PC-9 (cell line): ENCODE data around the gene NANOGP8. TPM values are rescaled to one million over a fixed set of nuclear protein-coding genes. Genes with fewer than 3 reads are reported as not detected.
"Not testable (repeated sequence)": the region's sequence is repeated elsewhere in the genome, so short reads cannot be mapped to it uniquely, and the experiment has no call there.

Experiments used
- BruUV-seq: library from RNA; stranded (reverse); fragments of 400-500 nt; replicated peaks from 2 replicates; lab custom pipeline; 2021; lab: Mats Ljungman, UMichigan
- CTCF ChIA-PET: fragments of 300-600 bp; sonication (Branson Sonifier 250); formaldehyde crosslinking; loops from one replicate; lab custom pipeline; 2022; ENCODE audit warnings: antibody characterized with exemption; lab: Charles Lee
- POLR2A ChIA-PET: fragments of 300-600 bp; sonication (Branson Sonifier 250); formaldehyde crosslinking; loops from one replicate; lab custom pipeline; 2022; ENCODE audit warnings: antibody characterized with exemption; ENCODE audit not compliant: unreplicated experiment; lab: Charles Lee
- DNase-seq, 2 experiments: peaks; one replicate each; pipeline versions ENCODE4 v3.0.0 to v3.0.0-alpha.2; 2015 to 2022; ENCODE audit warnings: mixed read lengths in 1 of 2
- H2AFZ ChIP-seq: fragments of 200-600 bp; sonication (generic); 2 replicates; pipeline ENCODE4 v1.8.1; 2017; ENCODE audit warnings: antibody characterized with exemption
- H3F3A ChIP-seq: fragments of 200-600 bp; sonication (generic); 2 replicates; pipeline ENCODE4 v1.8.1; 2017; ENCODE audit warnings: antibody characterized with exemption, mild to moderate bottlenecking, low read depth; ENCODE audit not compliant: insufficient read depth
- H3K27ac ChIP-seq: fragments of 200-600 bp; sonication (generic); 2 replicates; pipeline ENCODE4 v1.6.1; 2016; ENCODE audit warnings: mixed run types
- H3K27me3 ChIP-seq: fragments of 200-600 bp; sonication (generic); 2 replicates; pipeline ENCODE4 v1.6.1; 2016; ENCODE audit warnings: low read depth, mixed run types; ENCODE audit not compliant: insufficient read depth
- H3K36me3 ChIP-seq: fragments of 200-600 bp; sonication (generic); 2 replicates; pipeline ENCODE4 v1.6.1; 2016; ENCODE audit warnings: low read depth, mixed run types
- H3K4me1 ChIP-seq: fragments of 200-600 bp; sonication (generic); replicated peaks from 2 replicates; pipeline ENCODE4 v1.6.1; 2016; ENCODE audit warnings: mixed run types; ENCODE audit not compliant: insufficient read depth
- H3K4me2 ChIP-seq: fragments of 200-600 bp; sonication (generic); 2 replicates; pipeline ENCODE4 v1.6.1; 2017; ENCODE audit warnings: mixed run types
- H3K4me3 ChIP-seq: fragments of 200-600 bp; sonication (generic); 2 replicates; pipeline ENCODE4 v1.6.1; 2016; ENCODE audit warnings: mixed run types
- H3K79me2 ChIP-seq: fragments of 200-600 bp; sonication (generic); 2 replicates; pipeline ENCODE4 v1.6.1; 2017; ENCODE audit warnings: low read depth, mixed run types
- H3K9me2 ChIP-seq: fragments of 200-600 bp; sonication (generic); 2 replicates; pipeline ENCODE4 v1.8.1; 2017; ENCODE audit warnings: mild to moderate bottlenecking; ENCODE audit not compliant: insufficient read depth
- H3K9me3 ChIP-seq: fragments of 200-600 bp; sonication (generic); 2 replicates; pipeline ENCODE4 v1.8.1; 2016; ENCODE audit warnings: low read depth; ENCODE audit not compliant: insufficient read depth
- H4K20me1 ChIP-seq: fragments of 200-600 bp; sonication (generic); 2 replicates; pipeline ENCODE4 v1.8.1; 2017; ENCODE audit not compliant: insufficient read depth
- CTCF ChIP-seq: fragments of 200-600 bp; sonication (generic); conservative IDR thresholded peaks from 2 replicates; pipeline ENCODE4 v1.6.1; 2017; ENCODE audit warnings: mixed run types, antibody characterized with exemption, mild to moderate bottlenecking, moderate library complexity
- EZH2 ChIP-seq: fragments of 200-600 bp; sonication (generic); IDR thresholded peaks from 2 replicates; pipeline ENCODE4 v1.8.0; 2017; ENCODE audit warnings: antibody characterized with exemption, low read depth
- intact Hi-C: fragments of 100-400 bp; cut with micrococcal nuclease; formaldehyde crosslinking; loops from one replicate; pipeline ENCODE4 v1.10.0; 2022; ENCODE audit not compliant: unreplicated experiment
- total RNA-seq: library from RNA; stranded (reverse); gene quantifications from 2 replicates; pipeline ENCODE4 v1.2.3, GENCODE V29; 2021

The NANOGP8 gene
- total RNA-seq, 1 experiment from 2014 or later = not detected

GRCh38 chr15:35087759-35088158 lies 2.7 kb upstream of the NANOGP8 start:
- no peaks in the 10 kb centered on the region for H3K9me3 ChIP-seq
- H3K4me3 ChIP-seq = no peak overlapping the region
- TF ChIP-seq EZH2 (no peak), CTCF (no peak)
- no peaks in the 10 kb centered on the region for H3K4me1 ChIP-seq
- H3K9me2 ChIP-seq = no peaks in the 10 kb centered on the region
- no peak overlapping the region for H3K4me2 ChIP-seq
- H3K36me3 ChIP-seq = no peaks in the 10 kb centered on the region
- no peaks in the 10 kb centered on the region for H3F3A ChIP-seq
- ChIA-PET POLR2A (no interaction called here), CTCF (interaction anchor here (0.6 kb wide), 1 partner anchor 1733 kb away, joined by 3 read pairs; no protein-coding TSS in a partner anchor)
- no peaks in the 10 kb centered on the region for H3K79me2 ChIP-seq
- intact Hi-C loops = no loop called here
- no peaks in the 10 kb centered on the region for H4K20me1 ChIP-seq
- no peak overlapping the region for H2AFZ ChIP-seq
- H3K27me3 ChIP-seq = no peaks in the 10 kb centered on the region
- no peak for DNase-seq
- no TSS peak for BruUV-seq
- H3K27ac ChIP-seq = no peak overlapping the region

GRCh38 chr15:35082371-35083348 lies 2.4 kb downstream of the NANOGP8 start:
- BruUV-seq, DNase-seq, intact Hi-C loops, H3K36me3 ChIP-seq, H3K4me3 ChIP-seq, H2AFZ ChIP-seq, POLR2A ChIA-PET, H3K27ac ChIP-seq, H3K27me3 ChIP-seq, H3K4me1 ChIP-seq, H3F3A ChIP-seq, CTCF ChIA-PET, H3K4me2 ChIP-seq, H4K20me1 ChIP-seq, H3K9me2 ChIP-seq, H3K79me2 ChIP-seq, H3K9me3 ChIP-seq: not testable (repeated sequence)

- H3K9me3 ChIP-seq, CTCF ChIA-PET, H3F3A ChIP-seq, H3K27me3 ChIP-seq, H4K20me1 ChIP-seq, H3K4me3 ChIP-seq, H3K9me2 ChIP-seq, intact Hi-C loops, BruUV-seq, DNase-seq, H3K27ac ChIP-seq, H3K79me2 ChIP-seq, H2AFZ ChIP-seq, H3K4me2 ChIP-seq, H3K4me1 ChIP-seq, H3K36me3 ChIP-seq, POLR2A ChIA-PET: not testable (repeated sequence)
Observed at GRCh38 chr15:35081626-35082365, 3.3 kb downstream of the NANOGP8 start.

- no peaks in the 10 kb centered on the region for H3K9me2 ChIP-seq
- no peaks in the 10 kb centered on the region for H3K9me3 ChIP-seq
- H2AFZ ChIP-seq = no peak overlapping the region
- no peak overlapping the region for H3K27ac ChIP-seq
- DNase-seq = no peak
- no peaks in the 10 kb centered on the region for H3K36me3 ChIP-seq
- no peaks in the 10 kb centered on the region for H3K27me3 ChIP-seq
- ChIA-PET POLR2A (no interaction called here), CTCF (interaction anchor here (2.3 kb wide), 1 partner anchor 364 kb away, joined by 8 read pairs; no protein-coding TSS in a partner anchor)
- no peak overlapping the region for H3K4me2 ChIP-seq
- no TSS peak for BruUV-seq
- no peaks in the 10 kb centered on the region for H4K20me1 ChIP-seq
- H3K4me1 ChIP-seq = no peaks in the 10 kb centered on the region
- TF ChIP-seq CTCF (no peak), EZH2 (no peak)
- H3K4me3 ChIP-seq = no peak overlapping the region
- H3F3A ChIP-seq = no peaks in the 10 kb centered on the region
- intact Hi-C loops = no loop called here
- H3K79me2 ChIP-seq = no peaks in the 10 kb centered on the region
Observed at GRCh38 chr15:35080226-35080625, 4.9 kb downstream of the NANOGP8 start.
